WTC11 (cell line): Measurements from ENCODE around the gene EMX1. TPM values are rescaled to one million over a fixed set of nuclear protein-coding genes. Genes with fewer than 3 reads are reported as not detected.
A peak's percentile ranks its signal among the peaks of the same experiment; 100 is the strongest.

Experiments used
- AR ChIP-seq: fragments of 250-450 bp; sonication (Bioruptor Pico); IDR thresholded peaks from 2 replicates; pipeline ENCODE4 v1.9.0; 2021; ENCODE audit warnings: mild to moderate bottlenecking
- ATF2 ChIP-seq: sonication (generic); formaldehyde crosslinking; IDR thresholded peaks from 2 replicates; pipeline ENCODE4 v1.8.1; 2022; ENCODE audit warnings: low read depth, missing genetic modification reagents, borderline replicate concordance
- CDX4 ChIP-seq: fragments of 250-450 bp; sonication (Bioruptor Pico); IDR thresholded peaks from 2 replicates; pipeline ENCODE4 v1.9.0; 2021; ENCODE audit warnings: moderate library complexity, mild to moderate bottlenecking, inconsistent platforms, borderline replicate concordance
- GRHL2 ChIP-seq: fragments of 250-450 bp; sonication (Bioruptor Pico); IDR thresholded peaks from 2 replicates; pipeline ENCODE4 v1.8.0; 2022; ENCODE audit warnings: mild to moderate bottlenecking, moderate library complexity; ENCODE audit not compliant: insufficient replicate concordance, severe bottlenecking
- HMGA2 ChIP-seq: fragments of 250-450 bp; sonication (Bioruptor Pico); IDR thresholded peaks from 2 replicates; pipeline ENCODE4 v1.4.0; 2021; ENCODE audit warnings: mild to moderate bottlenecking, moderate library complexity
- JAZF1 ChIP-seq: fragments of 250-450 bp; sonication (Bioruptor Pico); IDR thresholded peaks from 2 replicates; pipeline ENCODE4 v1.9.0; 2021; ENCODE audit warnings: moderate library complexity, mild to moderate bottlenecking, inconsistent platforms
- MXD4 ChIP-seq: fragments of 250-450 bp; sonication (Bioruptor Pico); IDR thresholded peaks from 2 replicates; pipeline ENCODE4 v1.8.0; 2021; ENCODE audit warnings: mild to moderate bottlenecking, moderate library complexity, borderline replicate concordance
- NR2C2 ChIP-seq: sonication (generic); formaldehyde crosslinking; IDR thresholded peaks from 2 replicates; pipeline ENCODE4 v1.8.0; 2022; ENCODE audit warnings: mild to moderate bottlenecking, missing genetic modification reagents
- PRRX2 ChIP-seq: fragments of 250-450 bp; sonication (Bioruptor Pico); IDR thresholded peaks from 2 replicates; pipeline ENCODE4 v1.8.0; 2021; ENCODE audit warnings: mild to moderate bottlenecking
- SOX15 ChIP-seq: fragments of 250-450 bp; sonication (Bioruptor Pico); IDR thresholded peaks from 2 replicates; pipeline ENCODE4 v1.9.0; 2021; ENCODE audit warnings: mild to moderate bottlenecking
- SP1 ChIP-seq: sonication (generic); formaldehyde crosslinking; conservative IDR thresholded peaks from 2 replicates; pipeline ENCODE4 v1.8.1; 2022; ENCODE audit warnings: missing genetic modification reagents
- ZNF121 ChIP-seq: sonication (generic); formaldehyde crosslinking; IDR thresholded peaks from 2 replicates; pipeline ENCODE4 v1.8.0; 2023; ENCODE audit warnings: missing genetic modification reagents
- ZNF219 ChIP-seq: sonication (generic); formaldehyde crosslinking; IDR thresholded peaks from 2 replicates; pipeline ENCODE4 v1.8.0; 2023; ENCODE audit warnings: missing genetic modification reagents, mild to moderate bottlenecking, borderline replicate concordance
- ZNF232 ChIP-seq: sonication (generic); formaldehyde crosslinking; IDR thresholded peaks from 2 replicates; pipeline ENCODE4 v1.8.0; 2022; ENCODE audit warnings: mild to moderate bottlenecking, missing genetic modification reagents
- ZNF281 ChIP-seq: sonication (generic); formaldehyde crosslinking; IDR thresholded peaks from 2 replicates; pipeline ENCODE4 v1.8.0; 2023; ENCODE audit warnings: mild to moderate bottlenecking, missing genetic modification reagents
- ZNF396 ChIP-seq: fragments of 250-450 bp; sonication (Bioruptor Pico); IDR thresholded peaks from 2 replicates; pipeline ENCODE4 v1.8.0; 2021; ENCODE audit warnings: mild to moderate bottlenecking, moderate library complexity, borderline replicate concordance
- ZNF423 ChIP-seq: fragments of 250-450 bp; sonication (Bioruptor Pico); IDR thresholded peaks from 2 replicates; pipeline ENCODE4 v2.1.2; 2022; ENCODE audit warnings: mild to moderate bottlenecking, moderate library complexity
- ZNF512 ChIP-seq: sonication (generic); formaldehyde crosslinking; IDR thresholded peaks from 2 replicates; pipeline ENCODE4 v1.8.1; 2022; ENCODE audit warnings: missing genetic modification reagents, borderline replicate concordance
- total RNA-seq: library from RNA; stranded (reverse); gene quantifications from 3 replicates; pipeline ENCODE4 v1.2.3, GENCODE V29; 2021
- TF ChIP-seq, protein P1 (sequence below): sonication (generic); formaldehyde crosslinking; IDR thresholded peaks from 2 replicates; pipeline ENCODE4 v1.8.0; 2023; ENCODE audit warnings: missing genetic modification reagents
- TF ChIP-seq, protein P2 (sequence below): sonication (generic); formaldehyde crosslinking; IDR thresholded peaks from 2 replicates; pipeline ENCODE4 v1.8.1; 2023; ENCODE audit warnings: mild to moderate bottlenecking, missing genetic modification reagents
- TF ChIP-seq, protein P3 (sequence below): sonication (generic); formaldehyde crosslinking; IDR thresholded peaks from 2 replicates; pipeline ENCODE4 v1.8.0; 2022; ENCODE audit warnings: mild to moderate bottlenecking, missing genetic modification reagents
- TF ChIP-seq, protein P4 (sequence below): sonication (generic); formaldehyde crosslinking; IDR thresholded peaks from 2 replicates; pipeline ENCODE4 v1.8.0; 2022; ENCODE audit warnings: mild to moderate bottlenecking, missing genetic modification reagents

Gene EMX1
- total RNA-seq, 1 experiment from 2014 or later = 3.8 TPM

- TF ChIP-seq, protein P1, sequence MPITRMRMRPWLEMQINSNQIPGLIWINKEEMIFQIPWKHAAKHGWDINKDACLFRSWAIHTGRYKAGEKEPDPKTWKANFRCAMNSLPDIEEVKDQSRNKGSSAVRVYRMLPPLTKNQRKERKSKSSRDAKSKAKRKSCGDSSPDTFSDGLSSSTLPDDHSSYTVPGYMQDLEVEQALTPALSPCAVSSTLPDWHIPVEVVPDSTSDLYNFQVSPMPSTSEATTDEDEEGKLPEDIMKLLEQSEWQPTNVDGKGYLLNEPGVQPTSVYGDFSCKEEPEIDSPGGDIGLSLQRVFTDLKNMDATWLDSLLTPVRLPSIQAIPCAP (CRISPR knock-in tag) = 0 out of 2 replicates have a peak, but pooled peaks have one; percentile 22
- TF ChIP-seq ZNF121 (no peak), HMGA2 (CRISPR knock-in tag) (no peak), PRRX2 (CRISPR knock-in tag) (no peak), GRHL2 (no peak), ZNF396 (no peak), ZNF512 (CRISPR knock-in tag) (no peak), AR (CRISPR knock-in tag) (no peak), ZNF232 (CRISPR knock-in tag) (no peak), SP1 (CRISPR knock-in tag) (0 out of 2 replicates have a peak, but pooled peaks have one; percentile 32), MXD4 (no peak), ATF2 (CRISPR knock-in tag) (no peak), CDX4 (no peak), NR2C2 (no peak), SOX15 (CRISPR knock-in tag) (no peak), ZNF219 (no peak), JAZF1 (no peak), ZNF281 (CRISPR knock-in tag) (no peak), ZNF423 (0 out of 2 replicates have a peak, but pooled peaks have one; percentile 21)
- TF ChIP-seq, protein P2, sequence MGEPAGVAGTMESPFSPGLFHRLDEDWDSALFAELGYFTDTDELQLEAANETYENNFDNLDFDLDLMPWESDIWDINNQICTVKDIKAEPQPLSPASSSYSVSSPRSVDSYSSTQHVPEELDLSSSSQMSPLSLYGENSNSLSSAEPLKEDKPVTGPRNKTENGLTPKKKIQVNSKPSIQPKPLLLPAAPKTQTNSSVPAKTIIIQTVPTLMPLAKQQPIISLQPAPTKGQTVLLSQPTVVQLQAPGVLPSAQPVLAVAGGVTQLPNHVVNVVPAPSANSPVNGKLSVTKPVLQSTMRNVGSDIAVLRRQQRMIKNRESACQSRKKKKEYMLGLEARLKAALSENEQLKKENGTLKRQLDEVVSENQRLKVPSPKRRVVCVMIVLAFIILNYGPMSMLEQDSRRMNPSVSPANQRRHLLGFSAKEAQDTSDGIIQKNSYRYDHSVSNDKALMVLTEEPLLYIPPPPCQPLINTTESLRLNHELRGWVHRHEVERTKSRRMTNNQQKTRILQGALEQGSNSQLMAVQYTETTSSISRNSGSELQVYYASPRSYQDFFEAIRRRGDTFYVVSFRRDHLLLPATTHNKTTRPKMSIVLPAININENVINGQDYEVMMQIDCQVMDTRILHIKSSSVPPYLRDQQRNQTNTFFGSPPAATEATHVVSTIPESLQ (CRISPR knock-in tag) = no peak
- TF ChIP-seq, protein P3, sequence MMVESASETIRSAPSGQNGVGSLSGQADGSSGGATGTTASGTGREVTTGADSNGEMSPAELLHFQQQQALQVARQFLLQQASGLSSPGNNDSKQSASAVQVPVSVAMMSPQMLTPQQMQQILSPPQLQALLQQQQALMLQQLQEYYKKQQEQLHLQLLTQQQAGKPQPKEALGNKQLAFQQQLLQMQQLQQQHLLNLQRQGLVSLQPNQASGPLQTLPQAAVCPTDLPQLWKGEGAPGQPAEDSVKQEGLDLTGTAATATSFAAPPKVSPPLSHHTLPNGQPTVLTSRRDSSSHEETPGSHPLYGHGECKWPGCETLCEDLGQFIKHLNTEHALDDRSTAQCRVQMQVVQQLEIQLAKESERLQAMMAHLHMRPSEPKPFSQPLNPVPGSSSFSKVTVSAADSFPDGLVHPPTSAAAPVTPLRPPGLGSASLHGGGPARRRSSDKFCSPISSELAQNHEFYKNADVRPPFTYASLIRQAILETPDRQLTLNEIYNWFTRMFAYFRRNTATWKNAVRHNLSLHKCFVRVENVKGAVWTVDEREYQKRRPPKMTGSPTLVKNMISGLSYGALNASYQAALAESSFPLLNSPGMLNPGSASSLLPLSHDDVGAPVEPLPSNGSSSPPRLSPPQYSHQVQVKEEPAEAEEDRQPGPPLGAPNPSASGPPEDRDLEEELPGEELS (CRISPR knock-in tag) = peak; percentile 85
- TF ChIP-seq, protein P4, sequence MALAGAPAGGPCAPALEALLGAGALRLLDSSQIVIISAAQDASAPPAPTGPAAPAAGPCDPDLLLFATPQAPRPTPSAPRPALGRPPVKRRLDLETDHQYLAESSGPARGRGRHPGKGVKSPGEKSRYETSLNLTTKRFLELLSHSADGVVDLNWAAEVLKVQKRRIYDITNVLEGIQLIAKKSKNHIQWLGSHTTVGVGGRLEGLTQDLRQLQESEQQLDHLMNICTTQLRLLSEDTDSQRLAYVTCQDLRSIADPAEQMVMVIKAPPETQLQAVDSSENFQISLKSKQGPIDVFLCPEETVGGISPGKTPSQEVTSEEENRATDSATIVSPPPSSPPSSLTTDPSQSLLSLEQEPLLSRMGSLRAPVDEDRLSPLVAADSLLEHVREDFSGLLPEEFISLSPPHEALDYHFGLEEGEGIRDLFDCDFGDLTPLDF (CRISPR knock-in tag) = no peak
These were observed 7.3 kb downstream of the EMX1 start (continued) for GRCh38 chr2:72924353-72925240.
